Upper lobe of left lung (tissue), 6 donors: ENCODE measurements around the gene OTOG. TPM values are rescaled to one million over a fixed set of nuclear protein-coding genes. Genes with fewer than 3 reads are reported as not detected.

Experiments
- ATAC-seq, 2 donors: fragments of 200-7000 bp; cut with Tn5 transposase; one replicate each; pipeline ENCODE4 v1.9.1; 2022; ENCODE audit warnings: mild to moderate bottlenecking in 2 of 2, moderate library complexity in 2 of 2; ENCODE audit not compliant: low FRiP score in 2 of 2
- DNase-seq, 2 donors: peaks; one replicate each; pipeline ENCODE4 v3.0.0-alpha.2; 2019 to 2020
- H3K27ac ChIP-seq, 4 donors: fragments of 200-600 bp; sonication (generic); one replicate each; pipeline ENCODE4 v1.5.1; 2016 to 2019
- H3K27me3 ChIP-seq, 4 donors: fragments of 200-600 bp; sonication (generic); one replicate each; pipeline ENCODE4 v1.5.1; 2017 to 2019
- H3K36me3 ChIP-seq, 4 donors: fragments of 200-600 bp; sonication (generic); one replicate each; pipeline ENCODE4 v1.5.1; 2016 to 2019
- H3K4me1 ChIP-seq, 4 donors: fragments of 200-600 bp; sonication (generic); one replicate each; pipeline ENCODE4 v1.5.1; 2018 to 2019
- H3K4me3 ChIP-seq, 4 donors: fragments of 200-600 bp; sonication (generic); one replicate each; pipeline ENCODE4 v1.5.1; 2017 to 2019; ENCODE audit warnings: mild to moderate bottlenecking in 2 of 4, moderate library complexity in 1 of 4
- H3K9me3 ChIP-seq, 4 donors: fragments of 200-600 bp; sonication (generic); one replicate each; pipeline ENCODE4 v1.5.1; 2018 to 2019
- EP300 ChIP-seq, 4 donors: sonication (generic); formaldehyde crosslinking; IDR thresholded peaks; one replicate each; pipeline ENCODE4 v1.5.1; 2017; ENCODE audit warnings: antibody characterized with exemption in 4 of 4, control low read depth in 2 of 4
- POLR2A ChIP-seq, 4 donors: fragments of 450-650 bp; IDR thresholded peaks; one replicate each; pipeline ENCODE4 v1.5.1; 2016 to 2017; ENCODE audit warnings: antibody characterized with exemption in 4 of 4, mild to moderate bottlenecking in 2 of 4
- POLR2AphosphoS5 ChIP-seq, 2 donors: sonication (generic); formaldehyde crosslinking; IDR thresholded peaks; one replicate each; pipeline ENCODE4 v1.5.1; 2017; ENCODE audit warnings: antibody characterized with exemption in 2 of 2
- WGBS, 2 donors: methylation state at CpG; one replicate each; pipeline ENCODE4 v1.1.5; 2017 to 2018; 5-methylcytosine and 5-hydroxymethylcytosine counted together
- total RNA-seq, 6 donors: library from RNA; depleted of rRNA in 4 of 6; stranded (reverse); fragments of >200 nt in 4 of 6; gene quantifications; one replicate each; pipeline versions ENCODE4 v1.1.0 to v1.2.1, GENCODE V29; 2016 to 2021
- TF ChIP-seq, protein P1 (sequence below), 6 experiments: fragments of 450-650 bp in 4 of 6; fragments of 200-600 bp in 2 of 6; sonication (generic) in 2 of 6; IDR thresholded peaks; one replicate each; pipeline ENCODE4 v1.5.1; 2016 to 2019; ENCODE audit warnings: antibody characterized with exemption in 6 of 6
- donor health status: DM: no; HTN: no; CAD: no; lungs with moderate emphysema.
- donor health status: DM: no; HTN: yes; CAD: no; lungs with severe emphysema.

OTOG gene
- total RNA-seq, 6 donors from 2014 or later = not detected

DNA sequence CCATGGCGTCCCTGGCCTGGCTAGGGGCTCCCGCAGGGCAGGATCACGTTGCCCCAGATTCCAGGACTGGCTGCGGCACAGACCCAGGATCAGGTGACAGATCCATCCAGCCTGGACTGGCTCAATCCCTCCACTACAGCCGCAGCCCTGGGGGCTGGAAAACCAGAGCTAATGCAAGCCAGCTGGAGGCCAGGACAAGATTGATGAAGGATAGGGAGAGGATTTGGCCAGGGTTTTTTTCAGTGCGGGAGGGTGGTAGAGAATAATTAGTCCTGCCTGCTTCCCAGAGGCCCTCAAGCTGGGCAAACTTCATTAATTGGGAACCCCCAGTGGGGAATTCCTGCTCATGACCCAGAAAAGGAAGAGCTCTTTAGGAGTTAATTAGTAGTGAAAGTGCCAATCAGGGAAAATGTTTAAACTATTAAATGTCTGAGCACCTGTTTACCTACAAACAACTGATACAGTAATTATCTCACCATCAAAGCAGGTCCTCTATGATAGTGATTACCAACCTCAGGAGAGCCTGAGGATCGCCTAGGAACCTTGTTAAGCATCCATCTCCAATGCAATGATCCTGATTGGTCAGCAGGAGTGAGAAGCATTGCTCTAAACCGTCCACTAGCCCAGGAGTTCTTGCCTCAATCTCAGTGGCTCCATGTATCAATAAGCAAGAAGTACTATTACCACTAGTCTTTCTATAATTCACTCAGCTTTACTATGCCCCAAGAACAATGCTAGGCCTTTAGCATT, 139.3 kb downstream of the OTOG start:
- Histone ChIP-seq H3K9me3 (no peaks in the 10 kb centered on the region), H3K4me3 (no peak overlapping the region), H3K4me1 (no peaks in the 10 kb centered on the region), H3K36me3 (no peaks in the 10 kb centered on the region), H3K27ac (no peak overlapping the region), H3K27me3 (no peaks in the 10 kb centered on the region)
- ATAC-seq = no peak
- peak in 1 of 2 donors; percentile 15 for DNase-seq
- WGBS, 2 donors = 38 to 41% methylated on average over 7 to 8 of the region's 8 CpGs
- no peak for TF ChIP-seq POLR2A (IDR thresholded peaks at IDR 0.05)
- TF ChIP-seq, protein P1, sequence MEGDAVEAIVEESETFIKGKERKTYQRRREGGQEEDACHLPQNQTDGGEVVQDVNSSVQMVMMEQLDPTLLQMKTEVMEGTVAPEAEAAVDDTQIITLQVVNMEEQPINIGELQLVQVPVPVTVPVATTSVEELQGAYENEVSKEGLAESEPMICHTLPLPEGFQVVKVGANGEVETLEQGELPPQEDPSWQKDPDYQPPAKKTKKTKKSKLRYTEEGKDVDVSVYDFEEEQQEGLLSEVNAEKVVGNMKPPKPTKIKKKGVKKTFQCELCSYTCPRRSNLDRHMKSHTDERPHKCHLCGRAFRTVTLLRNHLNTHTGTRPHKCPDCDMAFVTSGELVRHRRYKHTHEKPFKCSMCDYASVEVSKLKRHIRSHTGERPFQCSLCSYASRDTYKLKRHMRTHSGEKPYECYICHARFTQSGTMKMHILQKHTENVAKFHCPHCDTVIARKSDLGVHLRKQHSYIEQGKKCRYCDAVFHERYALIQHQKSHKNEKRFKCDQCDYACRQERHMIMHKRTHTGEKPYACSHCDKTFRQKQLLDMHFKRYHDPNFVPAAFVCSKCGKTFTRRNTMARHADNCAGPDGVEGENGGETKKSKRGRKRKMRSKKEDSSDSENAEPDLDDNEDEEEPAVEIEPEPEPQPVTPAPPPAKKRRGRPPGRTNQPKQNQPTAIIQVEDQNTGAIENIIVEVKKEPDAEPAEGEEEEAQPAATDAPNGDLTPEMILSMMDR (IDR thresholded peaks at IDR 0.05) = no peak
- no peak for TF ChIP-seq POLR2AphosphoS5 (IDR thresholded peaks at IDR 0.05)
- TF ChIP-seq EP300 (IDR thresholded peaks at IDR 0.05) = no peak

DNA sequence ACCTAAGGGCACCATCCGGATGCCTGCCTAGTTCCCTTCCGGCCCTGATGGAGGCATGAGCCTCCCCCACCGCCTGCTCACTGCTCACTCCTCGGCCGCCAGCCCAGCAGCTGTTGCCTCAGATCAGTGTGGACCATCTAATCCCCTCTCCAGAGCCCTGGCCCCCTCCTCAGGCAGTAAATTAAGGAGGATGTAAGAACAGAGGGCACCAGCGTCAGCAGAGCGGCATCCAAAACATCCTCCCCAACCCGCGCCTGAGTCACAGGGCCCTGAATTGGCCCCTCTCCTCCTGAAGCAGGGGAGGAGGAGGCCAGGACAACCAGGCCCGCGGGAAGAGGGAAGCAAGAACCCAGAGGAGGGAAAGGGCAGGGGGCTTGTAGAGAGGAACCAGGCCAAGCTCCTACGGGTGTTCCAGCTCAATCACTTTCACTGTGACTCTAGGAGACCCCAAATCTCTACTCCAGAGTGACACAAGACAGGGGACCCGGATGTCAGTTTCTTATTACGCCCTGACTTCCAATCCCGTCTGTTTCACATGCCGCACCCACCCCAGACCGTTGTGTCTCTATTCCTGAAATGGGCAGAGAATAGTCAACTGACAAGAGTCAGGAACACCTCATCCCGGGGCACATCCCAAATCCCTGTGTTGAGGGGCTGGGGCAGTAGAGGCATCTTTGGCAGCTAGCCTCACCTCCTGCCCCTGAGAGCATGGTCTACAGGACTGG, 141.0 kb downstream of the OTOG start:
- no peaks in the 10 kb centered on the region for H3K27me3 ChIP-seq
- DNase-seq (no peak), ATAC-seq (no peak)
- TF ChIP-seq, protein P1 (IDR thresholded peaks at IDR 0.05) = no peak
- no peak for TF ChIP-seq POLR2AphosphoS5 (IDR thresholded peaks at IDR 0.05)
- TF ChIP-seq POLR2A (IDR thresholded peaks at IDR 0.05) = no peak
- TF ChIP-seq EP300 (IDR thresholded peaks at IDR 0.05) = no peak
- no peak overlapping the region for H3K27ac ChIP-seq
- H3K36me3 ChIP-seq = no peaks in the 10 kb centered on the region
- H3K4me3 ChIP-seq = no peak overlapping the region
- WGBS, 2 donors = 88 to 92% methylated on average over 15 to 18 of the region's 18 CpGs
- H3K9me3 ChIP-seq = no peaks in the 10 kb centered on the region
- no peaks in the 10 kb centered on the region for H3K4me1 ChIP-seq

DNA sequence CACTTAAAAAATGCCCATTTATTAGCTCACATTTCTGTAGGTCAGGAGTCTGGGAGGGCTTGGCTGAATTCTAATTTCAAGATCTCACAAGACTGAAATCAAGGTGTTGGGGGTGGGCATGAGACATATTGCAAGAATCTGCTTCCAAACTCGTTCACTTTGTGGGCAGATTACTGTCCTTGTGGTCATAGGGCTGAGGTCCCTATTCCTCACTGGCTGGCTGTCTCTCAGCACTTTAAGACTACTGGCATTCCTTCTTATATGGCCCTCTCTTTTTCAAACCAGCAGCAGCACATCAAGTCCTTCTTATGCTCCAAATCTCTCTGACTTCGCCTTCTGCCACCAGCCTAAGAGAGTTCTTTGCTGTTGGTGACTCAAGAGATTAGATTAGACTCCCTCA, 144.5 kb downstream of the OTOG start:
- Histone ChIP-seq H3K27ac (no peak overlapping the region), H3K4me3 (no peak overlapping the region), H3K4me1 (peaks cover 0 to 6% (median 0%) of the 10 kb centered on the region in 4 donors), H3K9me3 (no peaks in the 10 kb centered on the region), H3K36me3 (no peaks in the 10 kb centered on the region), H3K27me3 (peaks cover 0 to 15% (median 3%) of the 10 kb centered on the region in 4 donors)
- no peak for DNase-seq
- TF ChIP-seq, protein P1 (IDR thresholded peaks at IDR 0.05) = no peak
- TF ChIP-seq POLR2AphosphoS5 (IDR thresholded peaks at IDR 0.05) (no peak), EP300 (IDR thresholded peaks at IDR 0.05) (no peak), POLR2A (IDR thresholded peaks at IDR 0.05) (no peak)
- WGBS, 2 donors = 54 to 64% methylated on average over 2 of the region's 2 CpGs
- ATAC-seq = no peak

DNA sequence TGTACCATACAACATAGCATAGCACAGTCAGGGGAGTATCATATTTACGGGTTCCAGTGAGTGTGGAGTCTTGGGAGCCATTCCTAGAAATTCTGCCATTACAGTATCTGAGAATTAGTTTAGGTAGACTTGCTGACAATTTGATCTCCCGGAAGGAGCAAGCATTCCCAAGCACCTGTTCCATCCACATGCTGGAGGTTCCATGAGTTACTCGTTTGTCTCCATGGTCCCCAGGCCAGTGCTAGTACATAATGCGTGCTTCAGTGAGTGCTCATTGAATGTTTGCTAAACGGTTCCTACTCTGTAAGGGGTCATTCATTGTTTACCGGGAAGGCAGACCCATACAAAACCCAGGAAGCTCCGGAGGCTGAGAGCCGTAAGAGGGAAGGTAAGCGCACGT, 144.9 kb downstream of the OTOG start:
- 47 to 56% methylated on average over 10 of the region's 10 CpGs for WGBS, 2 donors
- H3K27me3 ChIP-seq = peaks cover 0 to 15% (median 3%) of the 10 kb centered on the region in 4 donors
- DNase-seq = no peak
- peaks cover 0 to 6% (median 0%) of the 10 kb centered on the region in 4 donors for H3K4me1 ChIP-seq
- no peak overlapping the region for H3K27ac ChIP-seq
- H3K9me3 ChIP-seq = no peaks in the 10 kb centered on the region
- H3K4me3 ChIP-seq = no peak overlapping the region
- H3K36me3 ChIP-seq = no peaks in the 10 kb centered on the region
- TF ChIP-seq EP300 (IDR thresholded peaks at IDR 0.05) (no peak), POLR2A (IDR thresholded peaks at IDR 0.05) (no peak), POLR2AphosphoS5 (IDR thresholded peaks at IDR 0.05) (no peak)
- TF ChIP-seq, protein P1 (IDR thresholded peaks at IDR 0.05) = no peak
- ATAC-seq = no peak
